Activated B cell treated with CpG ODN at 0.5 μM for 24 hours (primary cell): ENCODE measurements around the gene MZT1. TPM values are rescaled to one million over a fixed set of nuclear protein-coding genes. Genes with fewer than 3 reads are reported as not detected.

Experiments
- ATAC-seq: fragments of 200-7000 bp; cut with Tn5 transposase; one replicate; pipeline ENCODE4 v1.10.0; 2021; ENCODE audit warnings: low read depth, mild to moderate bottlenecking, moderate library complexity
- CTCF ChIA-PET: fragments of 350-600 bp; sonication (Branson Sonifier 250); formaldehyde crosslinking; loops from one replicate; lab custom pipeline; 2021; ENCODE audit warnings: antibody characterized with exemption; lab: Charles Lee
- POLR2A ChIA-PET: fragments of 350-600 bp; sonication (Branson Sonifier 250); formaldehyde crosslinking; loops from one replicate; lab custom pipeline; 2021; ENCODE audit warnings: antibody characterized with exemption; lab: Charles Lee
- DNase-seq: peaks from one replicate; pipeline ENCODE4 v3.0.0; 2022
- H3K27ac Mint-ChIP-seq: one replicate; pipeline ENCODE4 v1.8.0; 2020; ENCODE audit warnings: mixed read lengths
- H3K27me3 Mint-ChIP-seq: one replicate; pipeline ENCODE4 v1.8.0; 2021; ENCODE audit warnings: mixed read lengths
- H3K36me3 Mint-ChIP-seq: one replicate; pipeline ENCODE4 v1.8.0; 2021; ENCODE audit warnings: low read depth, mixed read lengths
- H3K4me1 Mint-ChIP-seq: one replicate; pipeline ENCODE4 v1.8.0; 2021; ENCODE audit warnings: mixed read lengths
- H3K4me3 Mint-ChIP-seq: one replicate; pipeline ENCODE4 v1.8.0; 2020; ENCODE audit warnings: mild to moderate bottlenecking, mixed read lengths
- H3K9me3 Mint-ChIP-seq: one replicate; pipeline ENCODE4 v1.8.0; 2020; ENCODE audit warnings: mixed read lengths
- CTCF ChIP-seq: fragments of 200-600 bp; IDR thresholded peaks from one replicate; pipeline ENCODE4 v1.8.0; 2022; ENCODE audit warnings: antibody characterized with exemption, mild to moderate bottlenecking
- intact Hi-C: fragments of 100-400 bp; cut with micrococcal nuclease; formaldehyde crosslinking; loops from one replicate; pipeline ENCODE4 v1.15.1; 2024
- total RNA-seq: library from RNA; stranded (reverse); gene quantifications from 2 replicates; pipeline ENCODE4 v1.2.3, GENCODE V29; 2022

The MZT1 gene
- total RNA-seq, 1 donor from 2014 or later = 6.5 TPM

- DNase-seq (no peak), ATAC-seq (no peak)
- CTCF ChIA-PET = no interaction called here
- H3K27me3 Mint-ChIP-seq = peaks cover 5% of the 10 kb centered on the region
- H3K4me3 Mint-ChIP-seq = no peak overlapping the region
- no peaks in the 10 kb centered on the region for H3K36me3 Mint-ChIP-seq
- H3K4me1 Mint-ChIP-seq = no peaks in the 10 kb centered on the region
- no peak for TF ChIP-seq CTCF
- intact Hi-C loops = no loop called here
- no peak overlapping the region for H3K27ac Mint-ChIP-seq
- no peaks in the 10 kb centered on the region for H3K9me3 Mint-ChIP-seq
- POLR2A ChIA-PET = no interaction called here
These were observed 50.0 kb downstream of the MZT1 start for GRCh38 chr13:72677431-72677830.

- ChIA-PET CTCF (no interaction called here), POLR2A (no interaction called here)
- Mint-ChIP-seq H3K27ac (no peak overlapping the region), H3K4me1 (no peaks in the 10 kb centered on the region), H3K36me3 (no peaks in the 10 kb centered on the region), H3K4me3 (no peak overlapping the region), H3K9me3 (no peaks in the 10 kb centered on the region), H3K27me3 (no peaks in the 10 kb centered on the region)
- no peak for TF ChIP-seq CTCF
- DNase-seq (no peak), ATAC-seq (no peak)
- intact Hi-C loops = no loop called here
These were observed 61.0 kb downstream of the MZT1 start for GRCh38 chr13:72666391-72666790.

- ATAC-seq = no peak
- no peak for TF ChIP-seq CTCF
- no peak overlapping the region for H3K4me3 Mint-ChIP-seq
- H3K36me3 Mint-ChIP-seq = no peaks in the 10 kb centered on the region
- H3K27ac Mint-ChIP-seq = no peak overlapping the region
- ChIA-PET CTCF (no interaction called here), POLR2A (no interaction called here)
- DNase-seq = no peak
- H3K9me3 Mint-ChIP-seq = peaks cover 2% of the 10 kb centered on the region
- peaks cover 9% of the 10 kb centered on the region for H3K27me3 Mint-ChIP-seq
- H3K4me1 Mint-ChIP-seq = no peaks in the 10 kb centered on the region
- intact Hi-C loops = no loop called here
These were observed 64.9 kb downstream of the MZT1 start for GRCh38 chr13:72662548-72662947.

Other genes starting within 250 kb of the MZT1 start
- gene BORA, start 294 bp upstream of the MZT1 start, total RNA-seq = 10.3 and 11.9 TPM in 2 replicates
- 43.2 and 45.2 TPM in 2 replicates for gene DIS3, start 54.3 kb upstream of the MZT1 start, total RNA-seq
- gene PIBF1, start 54.5 kb upstream of the MZT1 start, total RNA-seq = 25.8 and 32.7 TPM in 2 replicates